HepG2 (cell line): ENCODE measurements around the gene PPIL3. TPM values are rescaled to one million over a fixed set of nuclear protein-coding genes. Genes with fewer than 3 reads are reported as not detected.

Source experiments
- HDAC2 ChIP-seq: sonication (generic); formaldehyde crosslinking; IDR thresholded peaks from 2 replicates; pipeline ENCODE4 v1.4.0; 2020; ENCODE audit warnings: missing genetic modification reagents
- HMG20B ChIP-seq: conservative IDR thresholded peaks from 2 replicates; pipeline ENCODE4 v1.6.1; 2016; ENCODE audit warnings: missing genetic modification reagents, missing compliant biosample characterization
- HOXA3 ChIP-seq: sonication (generic); formaldehyde crosslinking; IDR thresholded peaks from 2 replicates; pipeline ENCODE4 v1.5.0; 2020; ENCODE audit warnings: missing genetic modification reagents
- KLF11 ChIP-seq: IDR thresholded peaks from 2 replicates; pipeline ENCODE4 v1.6.1; 2016; ENCODE audit warnings: missing compliant biosample characterization
- MTF2 ChIP-seq: sonication (generic); formaldehyde crosslinking; IDR thresholded peaks from 2 replicates; pipeline ENCODE4 v1.5.0; 2020; ENCODE audit warnings: missing genetic modification reagents, borderline replicate concordance
- PHB2 ChIP-seq: fragments of 450-650 bp; IDR thresholded peaks from 2 replicates; pipeline ENCODE4 v1.6.1; 2018; ENCODE audit not compliant: partially characterized antibody
- SALL1 ChIP-seq: sonication (generic); formaldehyde crosslinking; IDR thresholded peaks from 2 replicates; pipeline ENCODE4 v1.8.0; 2022; ENCODE audit warnings: mild to moderate bottlenecking, missing genetic modification reagents
- SIN3B ChIP-seq: fragments of 150-350 bp; IDR thresholded peaks from 2 replicates; pipeline ENCODE4 v1.6.1; 2014; ENCODE audit warnings: low read length
- TP53 ChIP-seq: sonication (generic); formaldehyde crosslinking; conservative IDR thresholded peaks from 2 replicates; pipeline ENCODE4 v1.4.0; 2020; ENCODE audit warnings: missing genetic modification reagents
- ZSCAN25 ChIP-seq: sonication (generic); formaldehyde crosslinking; IDR thresholded peaks from 2 replicates; pipeline ENCODE4 v1.8.0; 2022; ENCODE audit warnings: mild to moderate bottlenecking, missing genetic modification reagents
- ZSCAN30 ChIP-seq: sonication (generic); formaldehyde crosslinking; IDR thresholded peaks from 2 replicates; pipeline ENCODE4 v1.5.0; 2020; ENCODE audit warnings: mild to moderate bottlenecking, missing genetic modification reagents
- polyA plus RNA-seq, 8 experiments: library from polyadenylated mRNA; depleted of rRNA in 3 of 8; stranded (reverse) in 7 of 8; unstranded in 1 of 8; fragments of >200 nt; fragmentation: Illumina TruSeq in 4 of 8; extraction: Trizol in 4 of 8; gene quantifications; 2 replicates each; pipeline versions ENCODE4 v1.2.1 to v1.2.3, GENCODE V29; 2011 to 2016; ENCODE audit warnings: low read depth in 4 of 8, missing spikeins in 1 of 8, mixed read lengths in 1 of 8; ENCODE audit not compliant: insufficient read depth in 1 of 8
- total RNA-seq, 5 experiments: library from RNA; depleted of rRNA; stranded (reverse); fragments of >200 nt; fragmentation: Illumina TruSeq; extraction: Trizol; gene quantifications; 2 replicates each; pipeline ENCODE4 v1.2.3, GENCODE V29; 2016; ENCODE audit warnings: low read depth in 1 of 5
- TF ChIP-seq, protein P1 (sequence below): sonication (generic); formaldehyde crosslinking; IDR thresholded peaks from 2 replicates; pipeline ENCODE4 v1.4.0; 2020; ENCODE audit warnings: missing genetic modification reagents
- TF ChIP-seq, protein P2 (sequence below): IDR thresholded peaks from 2 replicates; pipeline ENCODE4 v1.6.1; 2018; ENCODE audit warnings: missing genetic modification reagents
- TF ChIP-seq, protein P3 (sequence below): sonication (generic); formaldehyde crosslinking; IDR thresholded peaks from 2 replicates; pipeline ENCODE4 v1.4.0; 2020; ENCODE audit warnings: missing genetic modification reagents, borderline replicate concordance
- TF ChIP-seq, protein P4 (sequence below): sonication (generic); formaldehyde crosslinking; IDR thresholded peaks from 2 replicates; pipeline ENCODE4 v1.9.0; 2021; ENCODE audit warnings: missing genetic modification reagents, borderline replicate concordance
- TF ChIP-seq, protein P5 (sequence below), 2 experiments: sonication (generic) in 1 of 2; formaldehyde crosslinking in 1 of 2; IDR thresholded peaks; 2 replicates each; pipeline versions ENCODE4 v1.4.0 to v1.6.1; 2016 to 2020; ENCODE audit warnings: borderline replicate concordance in 1 of 2, low read depth in 1 of 2, mild to moderate bottlenecking in 1 of 2, missing genetic modification reagents in 1 of 2

PPIL3 gene
- total and polyA plus RNA-seq, 2 of the 13 experiments (the other 11 are each of a cell fraction or from before 2014, with no cell fraction given): 98.7 to 107 TPM

DNA sequence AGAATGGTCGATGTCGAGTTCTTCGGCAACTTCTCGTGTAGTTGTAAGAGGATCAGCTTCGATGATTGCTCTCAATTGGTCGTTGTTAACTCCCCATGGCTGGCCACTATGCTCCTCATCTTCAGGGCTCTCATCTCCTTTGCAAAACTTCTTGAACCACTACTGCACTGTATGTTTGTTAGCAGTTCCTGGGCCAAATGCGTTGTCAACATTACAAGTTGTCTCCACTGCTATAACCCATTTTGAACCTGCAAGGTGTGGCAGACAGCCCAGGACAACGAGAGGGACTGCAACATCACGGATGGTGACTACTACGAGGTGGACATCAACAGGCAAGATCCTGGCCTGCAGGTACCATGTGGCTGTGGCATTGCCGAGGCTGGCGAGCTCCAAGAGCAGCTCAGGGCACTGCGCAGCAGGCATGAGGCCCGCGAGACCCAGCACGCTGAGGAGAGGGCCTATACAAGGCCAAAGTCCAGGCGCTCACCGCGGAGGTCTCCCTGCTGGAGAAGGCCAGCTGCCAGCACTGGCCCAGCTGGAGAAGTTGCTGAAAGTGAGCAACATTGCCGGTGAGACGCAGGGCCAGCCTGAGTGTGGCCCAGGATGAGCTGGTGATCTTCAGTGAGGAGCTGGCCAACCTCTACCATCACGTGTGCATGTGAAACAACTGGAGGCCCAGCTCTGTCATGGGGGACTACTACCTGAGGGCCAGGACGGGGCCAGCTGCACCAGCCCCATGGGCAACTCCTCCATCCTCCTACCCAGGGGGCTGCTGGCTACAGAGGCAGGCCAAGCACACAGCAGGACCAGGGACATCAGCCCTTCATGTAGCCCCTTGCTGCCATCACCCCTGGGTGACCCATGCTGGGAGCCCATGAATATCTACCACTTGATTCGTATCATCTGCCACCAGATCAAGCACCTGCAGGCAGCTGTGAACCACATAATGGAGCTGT is 44.6 kb downstream of the PPIL3 start (continued):
- TF ChIP-seq, protein P1, sequence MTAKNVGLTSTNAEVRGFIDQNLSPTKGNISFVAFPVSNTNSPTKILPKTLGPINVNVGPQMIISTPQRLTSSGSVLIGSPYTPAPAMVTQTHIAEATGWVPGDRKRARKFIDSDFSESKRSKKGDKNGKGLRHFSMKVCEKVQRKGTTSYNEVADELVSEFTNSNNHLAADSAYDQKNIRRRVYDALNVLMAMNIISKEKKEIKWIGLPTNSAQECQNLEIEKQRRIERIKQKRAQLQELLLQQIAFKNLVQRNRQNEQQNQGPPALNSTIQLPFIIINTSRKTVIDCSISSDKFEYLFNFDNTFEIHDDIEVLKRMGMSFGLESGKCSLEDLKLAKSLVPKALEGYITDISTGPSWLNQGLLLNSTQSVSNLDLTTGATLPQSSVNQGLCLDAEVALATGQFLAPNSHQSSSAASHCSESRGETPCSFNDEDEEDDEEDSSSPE (CRISPR knock-in tag): no peak
- TF ChIP-seq TP53 (CRISPR knock-in tag) (no peak), HOXA3 (peak; percentile 74), PHB2 (no peak), SALL1 (CRISPR knock-in tag) (peak; percentile 89), HDAC2 (peak; percentile 70; the same call in 1 of the 2 replicates), SIN3B (no peak), ZSCAN30 (CRISPR knock-in tag) (no peak), KLF11 (CRISPR knock-in tag) (no peak), ZSCAN25 (CRISPR knock-in tag) (no peak; the same call in none of the 2 replicates), MTF2 (CRISPR knock-in tag) (no peak), HMG20B (no peak)
- TF ChIP-seq, protein P2, sequence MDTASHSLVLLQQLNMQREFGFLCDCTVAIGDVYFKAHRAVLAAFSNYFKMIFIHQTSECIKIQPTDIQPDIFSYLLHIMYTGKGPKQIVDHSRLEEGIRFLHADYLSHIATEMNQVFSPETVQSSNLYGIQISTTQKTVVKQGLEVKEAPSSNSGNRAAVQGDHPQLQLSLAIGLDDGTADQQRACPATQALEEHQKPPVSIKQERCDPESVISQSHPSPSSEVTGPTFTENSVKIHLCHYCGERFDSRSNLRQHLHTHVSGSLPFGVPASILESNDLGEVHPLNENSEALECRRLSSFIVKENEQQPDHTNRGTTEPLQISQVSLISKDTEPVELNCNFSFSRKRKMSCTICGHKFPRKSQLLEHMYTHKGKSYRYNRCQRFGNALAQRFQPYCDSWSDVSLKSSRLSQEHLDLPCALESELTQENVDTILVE: peak; percentile 70; the same call in 1 of the 2 replicates
- TF ChIP-seq, protein P3, sequence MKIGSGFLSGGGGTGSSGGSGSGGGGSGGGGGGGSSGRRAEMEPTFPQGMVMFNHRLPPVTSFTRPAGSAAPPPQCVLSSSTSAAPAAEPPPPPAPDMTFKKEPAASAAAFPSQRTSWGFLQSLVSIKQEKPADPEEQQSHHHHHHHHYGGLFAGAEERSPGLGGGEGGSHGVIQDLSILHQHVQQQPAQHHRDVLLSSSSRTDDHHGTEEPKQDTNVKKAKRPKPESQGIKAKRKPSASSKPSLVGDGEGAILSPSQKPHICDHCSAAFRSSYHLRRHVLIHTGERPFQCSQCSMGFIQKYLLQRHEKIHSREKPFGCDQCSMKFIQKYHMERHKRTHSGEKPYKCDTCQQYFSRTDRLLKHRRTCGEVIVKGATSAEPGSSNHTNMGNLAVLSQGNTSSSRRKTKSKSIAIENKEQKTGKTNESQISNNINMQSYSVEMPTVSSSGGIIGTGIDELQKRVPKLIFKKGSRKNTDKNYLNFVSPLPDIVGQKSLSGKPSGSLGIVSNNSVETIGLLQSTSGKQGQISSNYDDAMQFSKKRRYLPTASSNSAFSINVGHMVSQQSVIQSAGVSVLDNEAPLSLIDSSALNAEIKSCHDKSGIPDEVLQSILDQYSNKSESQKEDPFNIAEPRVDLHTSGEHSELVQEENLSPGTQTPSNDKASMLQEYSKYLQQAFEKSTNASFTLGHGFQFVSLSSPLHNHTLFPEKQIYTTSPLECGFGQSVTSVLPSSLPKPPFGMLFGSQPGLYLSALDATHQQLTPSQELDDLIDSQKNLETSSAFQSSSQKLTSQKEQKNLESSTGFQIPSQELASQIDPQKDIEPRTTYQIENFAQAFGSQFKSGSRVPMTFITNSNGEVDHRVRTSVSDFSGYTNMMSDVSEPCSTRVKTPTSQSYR (CRISPR knock-in tag): peak; percentile 19; the same call in 1 of the 2 replicates
- TF ChIP-seq, protein P4, sequence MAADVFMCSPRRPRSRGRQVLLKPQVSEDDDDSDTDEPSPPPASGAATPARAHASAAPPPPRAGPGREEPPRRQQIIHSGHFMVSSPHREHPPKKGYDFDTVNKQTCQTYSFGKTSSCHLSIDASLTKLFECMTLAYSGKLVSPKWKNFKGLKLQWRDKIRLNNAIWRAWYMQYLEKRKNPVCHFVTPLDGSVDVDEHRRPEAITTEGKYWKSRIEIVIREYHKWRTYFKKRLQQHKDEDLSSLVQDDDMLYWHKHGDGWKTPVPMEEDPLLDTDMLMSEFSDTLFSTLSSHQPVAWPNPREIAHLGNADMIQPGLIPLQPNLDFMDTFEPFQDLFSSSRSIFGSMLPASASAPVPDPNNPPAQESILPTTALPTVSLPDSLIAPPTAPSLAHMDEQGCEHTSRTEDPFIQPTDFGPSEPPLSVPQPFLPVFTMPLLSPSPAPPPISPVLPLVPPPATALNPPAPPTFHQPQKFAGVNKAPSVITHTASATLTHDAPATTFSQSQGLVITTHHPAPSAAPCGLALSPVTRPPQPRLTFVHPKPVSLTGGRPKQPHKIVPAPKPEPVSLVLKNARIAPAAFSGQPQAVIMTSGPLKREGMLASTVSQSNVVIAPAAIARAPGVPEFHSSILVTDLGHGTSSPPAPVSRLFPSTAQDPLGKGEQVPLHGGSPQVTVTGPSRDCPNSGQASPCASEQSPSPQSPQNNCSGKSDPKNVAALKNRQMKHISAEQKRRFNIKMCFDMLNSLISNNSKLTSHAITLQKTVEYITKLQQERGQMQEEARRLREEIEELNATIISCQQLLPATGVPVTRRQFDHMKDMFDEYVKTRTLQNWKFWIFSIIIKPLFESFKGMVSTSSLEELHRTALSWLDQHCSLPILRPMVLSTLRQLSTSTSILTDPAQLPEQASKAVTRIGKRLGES (CRISPR knock-in tag): no peak
- TF ChIP-seq, protein P5, sequence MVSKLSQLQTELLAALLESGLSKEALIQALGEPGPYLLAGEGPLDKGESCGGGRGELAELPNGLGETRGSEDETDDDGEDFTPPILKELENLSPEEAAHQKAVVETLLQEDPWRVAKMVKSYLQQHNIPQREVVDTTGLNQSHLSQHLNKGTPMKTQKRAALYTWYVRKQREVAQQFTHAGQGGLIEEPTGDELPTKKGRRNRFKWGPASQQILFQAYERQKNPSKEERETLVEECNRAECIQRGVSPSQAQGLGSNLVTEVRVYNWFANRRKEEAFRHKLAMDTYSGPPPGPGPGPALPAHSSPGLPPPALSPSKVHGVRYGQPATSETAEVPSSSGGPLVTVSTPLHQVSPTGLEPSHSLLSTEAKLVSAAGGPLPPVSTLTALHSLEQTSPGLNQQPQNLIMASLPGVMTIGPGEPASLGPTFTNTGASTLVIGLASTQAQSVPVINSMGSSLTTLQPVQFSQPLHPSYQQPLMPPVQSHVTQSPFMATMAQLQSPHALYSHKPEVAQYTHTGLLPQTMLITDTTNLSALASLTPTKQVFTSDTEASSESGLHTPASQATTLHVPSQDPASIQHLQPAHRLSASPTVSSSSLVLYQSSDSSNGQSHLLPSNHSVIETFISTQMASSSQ (IDR thresholded peaks at IDR 0.05; ENCODE audit: low read depth): no peak
- TF ChIP-seq, protein P5 (CRISPR knock-in tag; IDR thresholded peaks at IDR 0.05; ENCODE audit: borderline replicate concordance): no peak
